ENCODE results near the gene C11orf65.

C11orf65 gene

GRCh38 chr11:108467091-108467823 lies at the start of gene C11orf65:
C11orf65 (minus strand) TSS chr11:108467529; CDS start chr11:108461559, 5,970 bp downstream.
- DNase-seq = peak; percentile 97

GRCh38 chr11:108516125-108516524 lies 48.8 kb upstream of the C11orf65 start:
- no peak for DNase-seq

- DNase-seq = peak; percentile 14
Observed at GRCh38 chr11:108512708-108513107, 45.4 kb upstream of the C11orf65 start.

- DNase-seq = no peak
Observed at GRCh38 chr11:108511851-108512474, 44.6 kb upstream of the C11orf65 start.

GRCh38 chr11:108508653-108509593 lies 41.6 kb upstream of the C11orf65 start:
- DNase-seq = no peak

- DNase-seq = no peak
Observed at GRCh38 chr11:108501396-108501795, 34.1 kb upstream of the C11orf65 start.

GRCh38 chr11:108500721-108501120 lies 33.4 kb upstream of the C11orf65 start:
- no peak for DNase-seq

- DNase-seq = no peak
Observed at GRCh38 chr11:108500169-108500568, 32.8 kb upstream of the C11orf65 start.

GRCh38 chr11:108498816-108499408 lies 31.6 kb upstream of the C11orf65 start:
- no peak for DNase-seq

- DNase-seq = peak; percentile 36
Observed at GRCh38 chr11:108498046-108498815, 30.9 kb upstream of the C11orf65 start, which contains the start of gene POGLUT3. POGLUT3 (minus strand) TSS chr11:108498384; CDS start chr11:108498366, 18 bp downstream.

GRCh38 chr11:108497317-108498045 lies 30.2 kb upstream of the C11orf65 start:
- peak; percentile 78 for DNase-seq

GRCh38 chr11:108496643-108497256 lies 29.4 kb upstream of the C11orf65 start:
- no peak for DNase-seq

- DNase-seq = no peak
Observed at GRCh38 chr11:108495326-108495725, 28.0 kb upstream of the C11orf65 start.

- DNase-seq = no peak
Observed at GRCh38 chr11:108494182-108494581, 26.9 kb upstream of the C11orf65 start.

- no peak for DNase-seq
Observed at GRCh38 chr11:108491936-108492335, 24.6 kb upstream of the C11orf65 start.

- DNase-seq = no peak
Observed at GRCh38 chr11:108486828-108487227, 19.5 kb upstream of the C11orf65 start.

GRCh38 chr11:108486331-108486730 lies 19.0 kb upstream of the C11orf65 start:
- DNase-seq = no peak

- no peak for DNase-seq
Observed at GRCh38 chr11:108483163-108483562, 15.8 kb upstream of the C11orf65 start.

- no peak for DNase-seq
Observed at GRCh38 chr11:108474664-108475463, 7.5 kb upstream of the C11orf65 start.

GRCh38 chr11:108472681-108473080 lies 5.4 kb upstream of the C11orf65 start:
- no peak for DNase-seq
